KOPT-K1 (cell line): ENCODE results near the gene GFER.

Experiments
- H3K27ac ChIP-seq: fragments of 200-600 bp; sonication (generic); 2 replicates; pipeline ENCODE4 v1.5.1; 2016; ENCODE audit warnings: antibody characterized with exemption, mild to moderate bottlenecking, low read depth, low read length; ENCODE audit not compliant: poor library complexity, severe bottlenecking
- H3K36me3 ChIP-seq: fragments of 200-600 bp; sonication (generic); 2 replicates; pipeline ENCODE4 v1.5.1; 2017; ENCODE audit warnings: antibody characterized with exemption, mild to moderate bottlenecking, low read length, moderate library complexity; ENCODE audit not compliant: insufficient read depth
- H3K9me3 ChIP-seq: fragments of 200-600 bp; sonication (generic); 2 replicates; pipeline ENCODE4 v1.5.1; 2017; ENCODE audit warnings: antibody characterized with exemption, low read length, mild to moderate bottlenecking; ENCODE audit not compliant: insufficient read depth, poor library complexity, severe bottlenecking

The GFER gene

GRCh38 chr16:1989209-1990100 lies 5.5 kb downstream of the GFER start, which contains the start of gene SYNGR3:
SYNGR3 (plus strand) TSS chr16:1989970; CDS start chr16:1990103, 133 bp downstream.
- H3K36me3 ChIP-seq: peaks cover 15% of the 10 kb centered on the region; the same call in 1 of the 2 replicates
- H3K9me3 ChIP-seq: no peaks in the 10 kb centered on the region
- no peak within 1 kb of the TSS for H3K27ac ChIP-seq

GRCh38 chr16:1990101-1990350 lies 6.0 kb downstream of the GFER start:
- H3K27ac ChIP-seq: no peak overlapping the region
- no peaks in the 10 kb centered on the region for H3K9me3 ChIP-seq
- peaks cover 15% of the 10 kb centered on the region; the same call in 1 of the 2 replicates for H3K36me3 ChIP-seq

DNA sequence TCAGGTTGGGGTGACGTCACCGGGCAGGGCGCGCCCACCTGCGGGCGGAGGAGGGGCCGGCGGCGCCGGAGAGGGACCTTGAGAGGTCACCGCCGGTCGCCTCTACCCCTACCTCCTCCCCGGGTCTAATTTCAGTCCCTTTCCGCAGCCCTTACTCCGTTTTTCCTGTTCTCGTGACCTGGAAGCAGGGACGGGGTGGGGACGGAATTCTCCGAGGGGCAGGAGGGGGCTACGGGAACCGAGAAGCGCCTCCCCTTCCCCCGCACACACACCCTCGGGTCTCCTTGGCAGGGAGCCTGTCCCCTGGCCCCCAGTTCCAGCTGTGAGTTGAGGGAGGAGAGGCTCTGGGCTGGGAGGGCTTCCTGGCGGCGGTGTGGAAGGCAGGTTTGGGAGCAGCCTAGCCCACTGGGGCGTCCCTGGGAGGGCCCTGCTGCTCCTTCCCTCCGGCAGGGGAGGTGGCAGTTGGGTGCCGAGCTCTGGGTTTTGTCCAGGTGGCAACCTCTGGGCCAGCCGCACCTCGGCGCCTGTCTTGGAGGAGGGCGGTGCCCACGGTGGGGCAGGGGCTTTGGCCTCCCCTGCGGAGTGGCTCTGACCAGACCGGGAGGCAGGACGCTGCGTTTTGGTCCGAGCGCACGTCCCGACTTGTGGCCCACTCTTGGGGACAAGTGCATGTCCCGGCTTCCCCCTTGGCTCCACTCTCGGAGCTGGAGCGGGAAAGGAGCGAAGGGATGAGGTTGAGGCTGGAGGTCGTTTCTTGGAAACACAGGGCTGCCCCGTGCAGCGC lies 6.5 kb downstream of the GFER start:
- no peak overlapping the region for H3K27ac ChIP-seq
- no peaks in the 10 kb centered on the region for H3K9me3 ChIP-seq
- peaks cover 18% of the 10 kb centered on the region; the same call in 1 of the 2 replicates for H3K36me3 ChIP-seq

DNA sequence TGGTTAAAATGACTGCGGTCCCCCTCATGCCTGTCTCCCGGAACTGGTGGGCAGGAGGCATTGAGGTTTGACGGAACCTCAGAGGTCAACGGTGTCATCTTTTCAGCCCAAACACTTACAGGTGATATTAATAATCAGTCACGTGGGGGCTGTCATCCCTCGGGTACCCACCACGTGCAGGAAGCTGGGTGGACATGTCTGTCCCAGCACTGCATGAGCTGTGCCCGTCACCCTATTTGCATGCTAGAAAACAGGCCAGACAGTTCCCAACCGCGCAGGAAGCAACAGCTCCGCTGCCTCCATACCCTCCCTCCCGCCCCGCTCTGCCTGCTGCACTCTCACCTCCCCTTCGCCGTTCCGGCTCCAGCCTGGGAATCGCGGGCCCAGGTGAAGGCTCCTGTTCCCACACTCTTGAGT lies 7.2 kb downstream of the GFER start:
- no peak overlapping the region for H3K27ac ChIP-seq
- H3K9me3 ChIP-seq: no peaks in the 10 kb centered on the region
- H3K36me3 ChIP-seq: peaks cover 16% of the 10 kb centered on the region; the same call in 1 of the 2 replicates

DNA sequence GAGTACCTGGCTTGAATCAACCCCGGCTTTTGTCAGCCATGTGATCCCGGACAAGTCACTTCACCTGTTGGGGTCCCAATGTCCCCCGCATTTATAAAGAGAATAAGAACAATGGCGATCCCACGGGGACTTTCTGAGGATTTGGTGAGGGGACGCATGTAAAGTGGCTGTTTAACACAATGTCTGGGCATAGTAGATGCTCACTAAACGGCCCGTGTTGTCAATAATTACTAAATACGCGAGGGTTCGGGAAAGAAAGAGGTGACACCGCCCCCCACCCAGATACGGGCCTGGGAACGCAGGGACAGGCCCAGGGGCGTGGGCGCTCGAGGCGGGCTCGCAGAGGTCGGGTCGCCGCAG lies 7.6 kb downstream of the GFER start:
- no peak overlapping the region for H3K27ac ChIP-seq
- H3K36me3 ChIP-seq: peaks cover 11% of the 10 kb centered on the region; the same call in 1 of the 2 replicates
- no peaks in the 10 kb centered on the region for H3K9me3 ChIP-seq

DNA sequence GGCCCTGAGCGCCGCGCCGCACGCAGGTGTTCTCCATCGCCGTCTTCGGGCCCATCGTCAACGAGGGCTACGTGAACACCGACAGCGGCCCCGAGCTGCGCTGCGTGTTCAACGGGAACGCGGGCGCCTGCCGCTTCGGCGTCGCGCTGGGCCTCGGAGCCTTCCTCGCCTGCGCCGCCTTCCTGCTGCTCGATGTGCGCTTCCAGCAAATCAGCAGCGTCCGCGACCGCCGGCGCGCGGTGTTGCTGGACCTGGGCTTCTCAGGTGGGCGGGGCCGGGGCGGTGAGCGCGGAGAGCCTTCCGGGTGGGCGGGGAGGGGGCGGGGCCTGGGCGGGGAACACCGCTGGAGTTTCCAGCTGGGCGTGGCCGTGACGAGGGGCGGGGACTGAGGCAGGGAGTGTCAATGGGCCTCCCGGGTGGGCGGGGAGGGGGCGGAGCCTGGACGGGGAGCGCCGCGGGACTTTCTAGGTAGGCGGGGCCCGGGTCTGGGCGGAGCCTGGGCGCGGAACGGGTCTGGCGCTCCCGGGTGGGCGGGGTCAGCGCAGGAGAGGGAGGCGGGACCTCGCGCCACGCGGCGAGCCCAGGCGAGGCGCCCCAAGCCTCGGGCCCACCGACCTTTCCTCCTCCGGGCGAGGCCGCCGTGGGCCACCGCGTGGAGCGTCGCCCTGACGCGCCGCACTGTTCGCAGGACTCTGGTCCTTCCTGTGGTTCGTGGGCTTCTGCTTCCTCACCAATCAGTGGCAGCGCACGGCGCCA lies 8.1 kb downstream of the GFER start:
- H3K27ac ChIP-seq: no peak overlapping the region
- no peaks in the 10 kb centered on the region for H3K9me3 ChIP-seq
- peaks cover 12% of the 10 kb centered on the region; the same call in 1 of the 2 replicates for H3K36me3 ChIP-seq

DNA sequence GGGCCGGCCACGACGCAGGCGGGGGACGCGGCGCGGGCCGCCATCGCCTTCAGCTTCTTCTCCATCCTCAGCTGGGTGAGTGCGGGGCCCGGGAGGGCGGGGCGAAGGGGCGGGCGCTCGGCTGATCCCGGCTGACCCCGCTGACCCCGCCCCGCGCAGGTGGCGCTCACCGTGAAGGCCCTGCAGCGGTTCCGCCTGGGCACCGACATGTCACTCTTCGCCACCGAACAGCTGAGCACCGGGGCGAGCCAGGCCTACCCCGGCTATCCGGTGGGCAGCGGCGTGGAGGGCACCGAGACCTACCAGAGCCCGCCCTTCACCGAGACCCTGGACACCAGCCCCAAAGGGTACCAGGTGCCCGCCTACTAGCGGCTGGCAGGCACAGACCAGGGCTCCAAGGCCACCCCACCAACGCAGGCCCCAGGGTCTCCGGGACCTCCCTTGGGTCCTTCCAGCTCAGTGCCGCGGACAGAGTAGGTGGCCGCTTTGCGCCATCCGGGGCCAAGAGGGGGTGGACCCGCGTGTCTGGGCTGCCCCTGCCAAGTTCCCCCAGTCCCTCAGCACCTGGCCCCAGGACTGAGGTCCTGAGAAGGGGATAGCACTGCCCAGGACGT lies 8.8 kb downstream of the GFER start:
- H3K36me3 ChIP-seq: peaks cover 19% of the 10 kb centered on the region; the same call in 1 of the 2 replicates
- H3K27ac ChIP-seq: no peak overlapping the region
- H3K9me3 ChIP-seq: no peaks in the 10 kb centered on the region

DNA sequence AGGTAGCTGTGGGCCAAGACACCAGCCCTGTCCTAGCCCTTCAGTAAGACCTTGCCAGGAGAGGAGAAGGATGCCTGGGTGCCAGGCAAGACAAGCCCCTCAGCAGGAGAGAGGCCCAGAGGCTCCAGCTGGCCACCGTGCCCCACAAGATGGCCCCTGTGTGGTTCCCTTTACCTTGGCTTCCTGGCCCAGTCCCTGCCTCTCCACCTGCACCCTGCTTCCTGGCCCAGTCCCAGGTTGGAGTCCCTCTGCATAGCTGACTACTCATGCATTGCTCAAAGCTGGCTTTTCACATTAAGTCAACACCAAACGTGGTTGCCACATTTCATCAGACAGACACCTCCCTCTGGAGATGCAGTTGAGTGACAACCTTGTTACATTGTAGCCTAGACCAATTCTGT lies 9.7 kb downstream of the GFER start:
- peaks cover 28% of the 10 kb centered on the region for H3K36me3 ChIP-seq
- no peaks in the 10 kb centered on the region for H3K9me3 ChIP-seq
- no peak overlapping the region for H3K27ac ChIP-seq

DNA sequence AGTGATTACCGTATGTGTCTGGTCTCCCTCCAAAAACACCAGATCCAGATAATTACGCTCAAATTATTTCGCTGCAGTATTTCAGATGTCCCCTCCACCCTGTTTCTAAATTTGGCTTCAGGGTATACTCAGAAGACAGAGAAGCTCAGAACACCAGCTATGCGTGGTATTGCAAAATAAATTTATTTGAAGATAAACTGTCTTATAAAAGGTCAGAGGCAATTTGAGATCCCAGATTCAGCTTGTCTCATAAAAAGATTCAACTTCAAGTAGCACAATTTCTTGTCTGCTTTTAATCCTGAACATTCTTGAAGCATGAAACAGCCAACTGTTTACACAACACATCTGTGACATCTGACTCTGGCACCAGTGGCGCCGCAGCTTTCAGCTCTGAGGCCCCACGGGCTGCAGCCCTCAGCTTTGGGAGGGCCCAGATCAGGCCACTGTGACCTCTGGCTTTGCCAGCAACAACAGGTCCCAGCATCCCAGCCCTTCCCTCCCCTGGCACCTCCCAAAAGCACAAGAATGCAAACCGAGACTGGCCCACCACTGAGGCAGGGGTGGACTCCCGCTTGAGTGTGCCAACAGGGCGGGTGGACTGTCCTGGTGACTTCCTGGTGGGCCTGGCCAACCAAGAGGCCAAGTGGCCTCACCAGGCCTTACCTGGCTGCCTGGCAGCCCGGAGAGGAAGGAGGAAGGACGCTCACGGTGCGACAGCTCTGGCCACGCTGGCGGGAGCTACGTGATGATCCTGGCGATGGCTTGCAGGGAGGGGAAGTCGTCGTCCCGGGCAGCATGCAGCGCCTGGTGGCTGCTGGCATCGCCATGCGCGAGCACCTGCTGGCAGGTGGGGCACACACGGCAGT lies 13.7 kb downstream of the GFER start:
- H3K27ac ChIP-seq: no peak overlapping the region
- H3K36me3 ChIP-seq: peaks cover 68% of the 10 kb centered on the region

DNA sequence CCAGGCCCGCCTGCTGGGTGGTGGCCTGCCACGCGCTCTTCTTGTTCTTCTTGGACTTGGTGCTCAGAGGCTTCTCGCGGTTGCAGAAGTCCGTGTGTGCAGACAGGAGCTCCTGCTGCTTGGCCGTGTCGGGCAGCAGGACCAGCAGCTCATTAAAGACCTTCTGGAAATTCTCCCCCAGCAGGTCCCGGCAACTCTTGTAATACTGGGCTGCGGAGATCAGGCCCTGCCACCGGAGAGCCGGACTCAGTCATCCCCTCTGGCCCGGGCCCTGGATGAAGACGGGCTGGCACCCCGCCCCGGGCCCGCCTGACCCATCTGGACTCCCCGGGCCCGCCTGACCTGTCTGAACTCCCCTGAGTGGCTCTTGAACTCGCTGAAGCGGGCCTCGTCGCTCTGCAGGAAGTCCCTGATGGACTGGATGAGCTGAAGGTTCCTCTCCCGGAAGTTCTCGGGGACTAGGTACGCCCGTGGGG lies 14.4 kb downstream of the GFER start:
- Histone ChIP-seq H3K27ac (no peak overlapping the region), H3K36me3 (peaks cover 75% of the 10 kb centered on the region)

More for the DNA sequence above, 13.7 kb downstream of the GFER start:
- no peaks in the 10 kb centered on the region for H3K9me3 ChIP-seq

DNA sequence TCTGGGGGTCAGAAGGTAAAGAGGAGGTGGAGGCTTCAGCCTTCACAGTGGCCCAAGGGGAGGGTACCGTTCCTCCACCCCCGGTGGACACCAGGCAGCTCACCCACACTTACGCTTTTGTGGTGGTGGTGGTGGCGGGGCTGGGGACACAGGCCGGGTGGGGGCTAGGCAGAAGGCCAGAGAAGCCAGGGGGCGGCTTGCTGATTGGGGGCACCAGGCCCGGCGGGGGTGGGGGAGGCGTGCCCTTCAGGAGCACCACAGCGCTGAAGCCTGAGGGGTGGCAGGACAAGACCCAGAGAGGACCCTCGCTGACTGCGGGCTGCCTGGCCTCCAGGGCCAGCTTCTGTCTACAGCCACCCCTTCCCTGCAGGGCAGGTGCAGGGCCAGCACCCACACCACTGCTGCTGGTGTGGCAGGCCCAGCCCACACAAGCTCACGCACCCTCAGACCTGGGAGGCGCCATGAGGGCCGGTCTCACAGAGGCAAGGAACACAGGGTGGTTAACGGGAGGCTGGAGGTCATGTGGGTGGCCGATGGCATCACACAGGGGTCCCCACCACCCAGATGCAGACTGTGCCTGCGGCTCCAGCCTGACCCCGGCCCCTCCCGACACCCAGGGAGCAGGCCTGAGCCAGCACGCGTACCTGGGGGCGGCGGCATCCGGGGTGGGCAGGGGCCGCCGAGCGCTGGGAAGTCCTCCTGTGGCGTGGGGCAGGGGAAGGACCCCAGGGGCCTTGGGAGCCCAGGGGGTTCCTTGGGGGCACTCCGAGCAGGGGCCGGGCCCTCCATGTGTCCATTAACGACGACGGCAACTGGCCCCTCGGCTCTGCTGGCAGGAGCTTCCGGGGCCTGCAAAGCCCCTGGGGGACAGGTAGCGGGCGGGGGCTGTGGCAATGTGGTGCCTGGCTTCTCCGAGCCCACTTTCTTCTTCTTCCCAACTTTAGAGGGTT lies 15.1 kb downstream of the GFER start:
- Histone ChIP-seq H3K9me3 (no peaks in the 10 kb centered on the region), H3K27ac (no peak overlapping the region), H3K36me3 (peaks cover 80% of the 10 kb centered on the region)

More for the DNA sequence above, 14.4 kb downstream of the GFER start:
- H3K9me3 ChIP-seq: no peaks in the 10 kb centered on the region

- H3K9me3 ChIP-seq: no peaks in the 10 kb centered on the region
- H3K36me3 ChIP-seq: peaks cover 86% of the 10 kb centered on the region
- H3K27ac ChIP-seq: no peak overlapping the region
Measured at GRCh38 chr16:1999866-2000514, 16.0 kb downstream of the GFER start.
